Lung (tissue), 12 donors: ENCODE data around the gene TRIM47. TPM values are rescaled to one million over a fixed set of nuclear protein-coding genes. Genes with fewer than 3 reads are reported as not detected.

Source experiments
- ATAC-seq: fragments of 200-7000 bp; cut with Tn5 transposase; one replicate; pipeline ENCODE4 v1.9.1; 2020; ENCODE audit warnings: moderate number of reproducible peaks; ENCODE audit not compliant: insufficient read depth, low FRiP score
- DNase-seq, 3 donors: peaks; one replicate each; pipeline ENCODE4 v3.0.0-alpha.2; 2013 to 2017
- H3K27ac ChIP-seq, 2 donors: one replicate each; pipeline ENCODE4 v1.5.1; 2013; ENCODE audit warnings: mild to moderate bottlenecking in 2 of 2, moderate library complexity in 2 of 2, control low read depth in 1 of 2, inconsistent platforms in 1 of 2, low read depth in 1 of 2, low read length in 1 of 2
- H3K27me3 ChIP-seq, 3 donors: one replicate each; pipeline ENCODE4 v1.5.1; 2013; ENCODE audit warnings: low read length in 2 of 3; ENCODE audit not compliant: control insufficient read depth in 3 of 3, insufficient read depth in 3 of 3
- H3K36me3 ChIP-seq, 4 donors: one replicate each; pipeline ENCODE4 v1.5.1; 2013; ENCODE audit warnings: low read length in 4 of 4, mild to moderate bottlenecking in 1 of 4, moderate library complexity in 1 of 4; ENCODE audit not compliant: control insufficient read depth in 4 of 4, insufficient read depth in 4 of 4
- H3K4me1 ChIP-seq, 5 donors: one replicate each; pipeline ENCODE4 v1.5.1; 2013; ENCODE audit warnings: low read length in 5 of 5, mild to moderate bottlenecking in 2 of 5, moderate library complexity in 1 of 5; ENCODE audit not compliant: control insufficient read depth in 5 of 5, insufficient read depth in 5 of 5
- H3K4me3 ChIP-seq: one replicate; pipeline ENCODE4 v1.5.1; 2013; ENCODE audit warnings: mild to moderate bottlenecking, control low read depth, moderate library complexity
- H3K9ac ChIP-seq, 2 donors: one replicate each; pipeline ENCODE4 v1.5.1; 2013; ENCODE audit warnings: low read length in 2 of 2, control low read depth in 1 of 2; ENCODE audit not compliant: insufficient read depth in 1 of 2
- H3K9me3 ChIP-seq, 4 donors: one replicate each; pipeline ENCODE4 v1.5.1; 2013; ENCODE audit warnings: low read length in 3 of 4, mild to moderate bottlenecking in 1 of 4, moderate library complexity in 1 of 4; ENCODE audit not compliant: control insufficient read depth in 4 of 4, insufficient read depth in 3 of 4
- WGBS, 2 donors: extraction: QIAGEN DNeasy Blood & Tissue Kit; methylation state at CpG; one replicate each; pipeline ENCODE4 v1.1.7; 2013; 5-methylcytosine and 5-hydroxymethylcytosine counted together
- polyA plus RNA-seq, 2 donors: library from polyadenylated mRNA; stranded (reverse); fragments of 200-250 nt; gene quantifications; one replicate each; pipeline ENCODE4 v1.2.1, GENCODE V29; 2013
- total RNA-seq, 2 donors: library from RNA; depleted of rRNA in 1 of 2; stranded (reverse); fragments of >200 nt in 1 of 2; gene quantifications; one replicate each; pipeline ENCODE4 v1.2.1, GENCODE V29; 2014 to 2021
- TF ChIP-seq, protein P1 (sequence below): IDR thresholded peaks from 2 replicates; pipeline ENCODE4 v1.5.1; 2012; ENCODE audit warnings: mild to moderate bottlenecking; ENCODE audit errors: control extremely low read depth, extremely low read depth
- donor health status: control.
- donor health status: control.
- donor health status: Bipolar disorder and iron deficiency.
- donor health status: healthy.
- donor health status: DM: yes; HTN: yes; CAD: no.

Gene TRIM47
- total and polyA plus RNA-seq, 4 donors, result 22.9 to 78.3 (median 28.0) TPM

GRCh38 chr17:75902406-75902805 is 24.0 kb upstream of the TRIM47 start:
- no peaks in the 10 kb centered on the region for H3K9me3 ChIP-seq
- 95 to 99% methylated on average over 6 of the region's 6 CpGs for WGBS, 2 donors
- TF ChIP-seq, protein P1, sequence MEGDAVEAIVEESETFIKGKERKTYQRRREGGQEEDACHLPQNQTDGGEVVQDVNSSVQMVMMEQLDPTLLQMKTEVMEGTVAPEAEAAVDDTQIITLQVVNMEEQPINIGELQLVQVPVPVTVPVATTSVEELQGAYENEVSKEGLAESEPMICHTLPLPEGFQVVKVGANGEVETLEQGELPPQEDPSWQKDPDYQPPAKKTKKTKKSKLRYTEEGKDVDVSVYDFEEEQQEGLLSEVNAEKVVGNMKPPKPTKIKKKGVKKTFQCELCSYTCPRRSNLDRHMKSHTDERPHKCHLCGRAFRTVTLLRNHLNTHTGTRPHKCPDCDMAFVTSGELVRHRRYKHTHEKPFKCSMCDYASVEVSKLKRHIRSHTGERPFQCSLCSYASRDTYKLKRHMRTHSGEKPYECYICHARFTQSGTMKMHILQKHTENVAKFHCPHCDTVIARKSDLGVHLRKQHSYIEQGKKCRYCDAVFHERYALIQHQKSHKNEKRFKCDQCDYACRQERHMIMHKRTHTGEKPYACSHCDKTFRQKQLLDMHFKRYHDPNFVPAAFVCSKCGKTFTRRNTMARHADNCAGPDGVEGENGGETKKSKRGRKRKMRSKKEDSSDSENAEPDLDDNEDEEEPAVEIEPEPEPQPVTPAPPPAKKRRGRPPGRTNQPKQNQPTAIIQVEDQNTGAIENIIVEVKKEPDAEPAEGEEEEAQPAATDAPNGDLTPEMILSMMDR, result no peak
- peaks cover 0 to 31% (median 12%) of the 10 kb centered on the region in 4 donors for H3K36me3 ChIP-seq
- H3K4me3 ChIP-seq, result no peak overlapping the region
- no peaks in the 10 kb centered on the region for H3K27me3 ChIP-seq
- no peak overlapping the region for H3K9ac ChIP-seq
- peaks cover 0 to 9% (median 0%) of the 10 kb centered on the region in 5 donors for H3K4me1 ChIP-seq
- H3K27ac ChIP-seq, result no peak overlapping the region
- DNase-seq, result no peak
- no peak for ATAC-seq

GRCh38 chr17:75901727-75902126 is 23.3 kb upstream of the TRIM47 start:
- WGBS, 2 donors, result 93 to 99% methylated on average over 18 of the region's 18 CpGs
- no peak overlapping the region for H3K27ac ChIP-seq
- H3K4me1 ChIP-seq, result peaks cover 0 to 14% (median 0%) of the 10 kb centered on the region in 5 donors
- no peak overlapping the region for H3K9ac ChIP-seq
- TF ChIP-seq, protein P1, result no peak
- no peaks in the 10 kb centered on the region for H3K9me3 ChIP-seq
- no peak for DNase-seq
- H3K36me3 ChIP-seq, result peaks cover 0 to 31% (median 12%) of the 10 kb centered on the region in 4 donors
- no peaks in the 10 kb centered on the region for H3K27me3 ChIP-seq
- no peak for ATAC-seq
- no peak overlapping the region for H3K4me3 ChIP-seq

DNA sequence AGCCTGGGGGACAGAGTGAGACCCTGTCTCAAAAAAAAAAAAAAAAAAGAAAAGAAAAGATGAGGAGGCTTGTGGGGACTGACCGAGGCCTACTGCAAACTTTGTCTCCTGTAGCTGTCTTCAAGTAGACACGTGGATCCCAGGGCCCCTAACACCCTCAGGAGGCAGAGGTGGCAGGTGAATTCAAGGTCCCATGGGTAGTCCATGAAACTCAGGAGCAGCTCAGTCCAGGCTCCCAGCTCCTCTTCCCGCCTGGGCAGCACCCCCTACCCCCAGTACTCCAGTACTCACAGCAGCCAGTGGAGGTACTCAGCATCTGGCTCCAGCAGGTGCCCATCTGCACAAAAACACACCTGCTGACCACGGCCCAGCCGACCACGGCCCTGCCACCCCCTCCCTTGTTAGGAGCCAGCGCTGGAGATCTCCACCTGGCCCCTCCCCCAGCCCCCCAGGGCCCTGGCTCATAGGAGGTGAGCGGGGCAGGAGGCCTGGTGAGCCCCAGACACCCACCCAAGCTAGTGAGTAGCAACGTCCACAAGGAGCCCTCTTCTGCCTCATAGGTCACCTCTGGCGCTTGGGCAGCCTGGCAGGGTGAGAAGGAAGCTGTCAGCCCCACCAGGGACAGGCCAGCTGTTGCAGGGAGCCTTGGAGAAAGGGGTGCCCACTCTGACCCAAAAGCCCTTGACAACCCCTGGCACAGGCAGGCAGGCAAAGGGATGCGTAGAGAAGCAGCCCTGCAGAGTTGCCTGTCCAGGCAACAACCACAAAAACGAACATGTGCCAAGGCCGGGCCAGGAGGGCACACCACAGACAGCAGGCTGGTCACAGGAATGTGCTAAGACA is 22.5 kb upstream of the TRIM47 start:
- Histone ChIP-seq H3K9ac (no peak overlapping the region), H3K27me3 (no peaks in the 10 kb centered on the region), H3K27ac (no peak overlapping the region), H3K36me3 (peaks cover 0 to 31% (median 12%) of the 10 kb centered on the region in 4 donors), H3K4me3 (no peak overlapping the region), H3K9me3 (no peaks in the 10 kb centered on the region), H3K4me1 (peaks cover 0 to 14% (median 0%) of the 10 kb centered on the region in 5 donors)
- DNase-seq (no peak), ATAC-seq (no peak)
- TF ChIP-seq, protein P1, result no peak
- WGBS, 2 donors, result 88 to 91% methylated on average over 13 of the region's 13 CpGs
